Measurements from ENCODE around the gene NYAP1. TPM values are rescaled to one million over a fixed set of nuclear protein-coding genes. Genes with fewer than 3 reads are reported as not detected.

Gene NYAP1
- total and polyA plus RNA-seq, 2 of the 8 experiments (the other 6 are each of a cell fraction or from before 2014, with no cell fraction given): 1.9 to 4.6 TPM

- Histone ChIP-seq H2BK12ac (ENCODE audit: low read depth, low read length) (no peak overlapping the region), H3K36me3 (ENCODE audit: control insufficient read depth in 2 of 4, insufficient read depth in 4 of 4, low read length in 3 of 4) (no peaks in the 10 kb centered on the region), H2BK120ac (replicated peaks; ENCODE audit: low read depth, low read length) (no peak overlapping the region), H2AK5ac (ENCODE audit: low read depth, low read length) (no peak overlapping the region), H3K14ac (ENCODE audit: insufficient read length) (no peak overlapping the region), H2BK20ac (ENCODE audit: low read length) (no peak overlapping the region), H2AFZ (ENCODE audit: low read length) (no peak overlapping the region), H3K23ac (ENCODE audit: insufficient read length) (no peak overlapping the region), H2BK15ac (ENCODE audit: low read length) (no peak overlapping the region), H3K4me3 (ENCODE audit: extremely low read depth in 1 of 4, insufficient read depth in 2 of 4, low read depth in 3 of 4, low read length in 4 of 4) (peak overlapping the region; percentile 70 to 83 (median 77)), H4K20me1 (replicated peaks in 1 of 2; ENCODE audit: control insufficient read depth in 1 of 2, insufficient read depth in 2 of 2, low read length in 2 of 2) (no peaks in the 10 kb centered on the region), H4K91ac (replicated peaks; ENCODE audit: insufficient read length, low read length) (no peak overlapping the region), H3K79me2 (ENCODE audit: control insufficient read depth in 1 of 2, insufficient read depth in 2 of 2, low read length in 2 of 2) (peaks cover 0 to 30% of the 10 kb centered on the region in 2 experiments; a peak in 2 of 4 replicates), H3K27me3 (replicated peaks in 1 of 4; ENCODE audit: control insufficient read depth in 3 of 4, extremely low read depth in 1 of 4, insufficient read depth in 3 of 4, low read length in 3 of 4) (peaks cover 0 to 3% (median 2%) of the 10 kb centered on the region in 4 experiments; a peak in 3 of 7 replicates), H4K8ac (ENCODE audit: extremely low read depth, insufficient read depth, low read length) (no peak overlapping the region), H3K9ac (replicated peaks in 1 of 4; ENCODE audit: extremely low read depth in 1 of 4, low read depth in 3 of 4, low read length in 3 of 4) (peak overlapping the region in 2 of 4 experiments; percentile 17 to 26; a peak in 1 of 7 replicates), H3K56ac (replicated peaks; ENCODE audit: insufficient read length, low read depth, low read length) (no peak overlapping the region), H3K4me2 (ENCODE audit: insufficient read depth in 1 of 2, low read depth in 2 of 2, low read length in 2 of 2) (peak overlapping the region; percentile 60 to 83), H3K4me1 (replicated peaks in 1 of 4; ENCODE audit: control insufficient read depth in 3 of 4, insufficient read depth in 4 of 4, low read length in 3 of 4) (peaks cover 9 to 34% (median 19%) of the 10 kb centered on the region in 4 experiments; a peak in 6 of 7 replicates), H3K23me2 (ENCODE audit: low read depth, low read length) (peaks cover 7% of the 10 kb centered on the region), H3K79me1 (ENCODE audit: low read depth, low read length) (no peaks in the 10 kb centered on the region), H2BK5ac (ENCODE audit: low read depth, low read length) (no peak overlapping the region), H3K27ac (ENCODE audit: low read depth, low read length) (no peak overlapping the region), H3K9me3 (ENCODE audit: insufficient read depth in 2 of 2, low read depth in 1 of 2, low read length in 1 of 2) (no peaks in the 10 kb centered on the region), H4K5ac (ENCODE audit: insufficient read length, low read depth, low read length) (no peak overlapping the region), H3K4ac (replicated peaks; ENCODE audit: insufficient read length, low read depth, low read length) (no peak overlapping the region), H3K18ac (ENCODE audit: extremely low read depth, low read length) (no peak overlapping the region)
- TF ChIP-seq RBBP5 (IDR thresholded peaks at IDR 0.05; ENCODE audit: borderline replicate concordance, low read depth, low read length) (no peak), RAD21 (IDR thresholded peaks at IDR 0.05 in 1 of 2, conservative IDR thresholded peaks at IDR 0.05 in 1 of 2; ENCODE audit: low read depth in 2 of 2, low read length in 2 of 2) (no peak), SP1 (IDR thresholded peaks at IDR 0.05; ENCODE audit: low read depth, low read length) (0 out of 2 replicates have a peak, but pooled peaks have one; percentile 2), PHF8 (conservative IDR thresholded peaks at IDR 0.05; ENCODE audit: low read depth, low read length) (no peak), SIN3A (conservative IDR thresholded peaks at IDR 0.05 in 1 of 2, IDR thresholded peaks at IDR 0.05 in 1 of 2; ENCODE audit: low read depth in 1 of 2, low read length in 2 of 2) (0 out of 4 replicates have a peak, but pooled peaks of 1 of the 2 experiments have one; percentile 9), GABPA (IDR thresholded peaks at IDR 0.05; ENCODE audit: borderline replicate concordance, insufficient read depth, low read length) (no peak), USF2 (IDR thresholded peaks at IDR 0.05; ENCODE audit: low read length) (no peak)
- no peak for DNase-seq (ENCODE audit: low read depth in 1 of 2, low spot score in 2 of 2)
- 38% methylated on average over 6 of the region's 6 CpGs; no CpG with 5 or more reads in 1 of the 2 experiments for WGBS, 2 experiments (ENCODE audit: extremely low coverage in 1 of 2, insufficient coverage in 1 of 2, insufficient read length in 1 of 2, insufficient replicate concordance in 2 of 2, low coverage in 1 of 2, low lambda C conversion rate in 2 of 2, missing lambda C conversion rate in 1 of 2)
- no peak for FAIRE-seq
- POLR2A ChIA-PET (ENCODE audit: partially characterized antibody): interaction anchor here (0.6 to 2.1 kb wide), 5 partner anchors 9 to 137 kb away, joined by 3 to 12 read pairs (median 3); partner anchors contain the start of gene MOSPD3
- CTCF ChIA-PET (ENCODE audit: partially characterized antibody): interaction anchor here (0.6 to 26.5 kb wide), 4 partner anchors 10 to 150 kb away, joined by 3 to 341 read pairs (median 4); no protein-coding TSS in a partner anchor
Measured at GRCh38 chr7:100540073-100540723, 56.5 kb downstream of the NYAP1 start.

Measured in H1 (cell line).